Activated CD4-positive, alpha-beta T cell treated with anti-CD3 and anti-CD28 coated beads for 36 hours (primary cell): ENCODE results near the gene TOMT. TPM values are rescaled to one million over a fixed set of nuclear protein-coding genes. Genes with fewer than 3 reads are reported as not detected.

Experiments
- ATAC-seq: fragments of 200-7000 bp; cut with Tn5 transposase; one replicate; pipeline ENCODE4 v1.10.0; 2021; ENCODE audit warnings: mild to moderate bottlenecking, moderate library complexity
- CTCF ChIA-PET: fragments of 350-600 bp; sonication (Branson Sonifier 250); formaldehyde crosslinking; loops from one replicate; lab custom pipeline; 2021; ENCODE audit warnings: antibody characterized with exemption; lab: Charles Lee
- POLR2A ChIA-PET: fragments of 350-600 bp; sonication (Branson Sonifier 250); formaldehyde crosslinking; loops from one replicate; lab custom pipeline; 2021; ENCODE audit warnings: antibody characterized with exemption, inconsistent platforms; lab: Charles Lee
- DNase-seq: peaks from one replicate; pipeline ENCODE4 v3.0.0-alpha.2; 2020
- H3K27ac Mint-ChIP-seq: one replicate; pipeline ENCODE4 v1.8.0; 2021; ENCODE audit warnings: mixed read lengths
- H3K27me3 Mint-ChIP-seq: one replicate; pipeline ENCODE4 v1.8.0; 2021; ENCODE audit warnings: mixed read lengths
- H3K36me3 Mint-ChIP-seq: one replicate; pipeline ENCODE4 v1.8.0; 2021; ENCODE audit warnings: low read depth, mixed read lengths
- H3K4me1 Mint-ChIP-seq: one replicate; pipeline ENCODE4 v1.8.0; 2021; ENCODE audit warnings: mixed read lengths
- H3K4me3 Mint-ChIP-seq: one replicate; pipeline ENCODE4 v1.8.0; 2021; ENCODE audit warnings: mild to moderate bottlenecking, moderate library complexity, mixed read lengths
- H3K9me3 Mint-ChIP-seq: one replicate; pipeline ENCODE4 v1.8.0; 2021; ENCODE audit warnings: low read depth, mixed read lengths
- intact Hi-C, 2 experiments: fragments of 100-400 bp; cut with DNase I in 1 of 2; cut with micrococcal nuclease in 1 of 2; formaldehyde crosslinking; loops; one replicate each; pipeline versions ENCODE4 v1.14.2 to v1.15.1; 2022 to 2024; cut with DNase I, micrococcal nuclease
- total RNA-seq, 2 experiments: library from RNA; stranded (reverse); gene quantifications; one replicate each; pipeline ENCODE4 v1.2.3, GENCODE V29; 2021

TOMT gene
- not detected for total RNA-seq

GRCh38 chr11:72105888-72106287 is at the start of gene TOMT:
TSS of gene TOMT (plus strand) at chr11:72105924. CDS start at chr11:72105952, 28 bp downstream.
- no peaks in the 10 kb centered on the region for H3K9me3 Mint-ChIP-seq
- CTCF ChIA-PET = interaction anchor here (0.8 to 2.6 kb wide), 3 partner anchors 24 to 41 kb away, joined by 3 to 10 read pairs (median 3); no protein-coding TSS in a partner anchor
- no peak for ATAC-seq
- peaks cover 14% of the 10 kb centered on the region for H3K36me3 Mint-ChIP-seq
- no peak for DNase-seq
- H3K4me3 Mint-ChIP-seq = no peak within 1 kb of the TSS
- intact Hi-C loops = no loop called here
- no peaks in the 10 kb centered on the region for H3K27me3 Mint-ChIP-seq
- POLR2A ChIA-PET = no interaction called here
- peaks cover 28% of the 10 kb centered on the region for H3K4me1 Mint-ChIP-seq
- no peak within 1 kb of the TSS for H3K27ac Mint-ChIP-seq

- no peak for DNase-seq
- Mint-ChIP-seq H3K27ac (no peak overlapping the region), H3K9me3 (no peaks in the 10 kb centered on the region), H3K4me3 (no peak overlapping the region), H3K27me3 (no peaks in the 10 kb centered on the region), H3K4me1 (no peaks in the 10 kb centered on the region), H3K36me3 (peaks cover 16% of the 10 kb centered on the region)
- intact Hi-C loops = no loop called here
- ChIA-PET CTCF (interaction anchor here (0.6 to 2.4 kb wide), 3 partner anchors 9 to 368 kb away, joined by 3 to 6 read pairs (median 3); no protein-coding TSS in a partner anchor), POLR2A (interaction anchor here (0.6 to 1.7 kb wide), 2 partner anchors 19 to 21 kb away, joined by 3 to 4 read pairs; no protein-coding TSS in a partner anchor)
- no peak for ATAC-seq
These were observed 47.2 kb upstream of the TOMT start for GRCh38 chr11:72058416-72059034.

GRCh38 chr11:72061739-72062396 is 43.9 kb upstream of the TOMT start:
- no peak overlapping the region for H3K4me3 Mint-ChIP-seq
- no peaks in the 10 kb centered on the region for H3K9me3 Mint-ChIP-seq
- H3K27ac Mint-ChIP-seq = no peak overlapping the region
- ChIA-PET POLR2A (no interaction called here), CTCF (no interaction called here)
- no peak for ATAC-seq
- H3K27me3 Mint-ChIP-seq = no peaks in the 10 kb centered on the region
- DNase-seq = no peak
- intact Hi-C loops = no loop called here
- peaks cover 18% of the 10 kb centered on the region for H3K36me3 Mint-ChIP-seq
- H3K4me1 Mint-ChIP-seq = no peaks in the 10 kb centered on the region

GRCh38 chr11:72066855-72067254 is 38.9 kb upstream of the TOMT start:
- no peaks in the 10 kb centered on the region for H3K27me3 Mint-ChIP-seq
- peaks cover 33% of the 10 kb centered on the region for H3K4me1 Mint-ChIP-seq
- peaks cover 21% of the 10 kb centered on the region for H3K36me3 Mint-ChIP-seq
- POLR2A ChIA-PET = interaction anchor here (1.3 to 1.4 kb wide), 2 partner anchors 8 to 10 kb away, joined by 3 to 4 read pairs; no protein-coding TSS in a partner anchor
- CTCF ChIA-PET = interaction anchor here (1.8 to 3.0 kb wide), 4 partner anchors 11 to 42 kb away, joined by 5 to 14 read pairs (median 6); no protein-coding TSS in a partner anchor
- DNase-seq (no peak), ATAC-seq (no peak)
- intact Hi-C loops = no loop called here
- no peaks in the 10 kb centered on the region for H3K9me3 Mint-ChIP-seq
- no peak overlapping the region for H3K4me3 Mint-ChIP-seq
- no peak overlapping the region for H3K27ac Mint-ChIP-seq

GRCh38 chr11:72067266-72067665 is 38.5 kb upstream of the TOMT start:
- no peak for ATAC-seq
- no peaks in the 10 kb centered on the region for H3K27me3 Mint-ChIP-seq
- peaks cover 37% of the 10 kb centered on the region for H3K4me1 Mint-ChIP-seq
- peaks cover 20% of the 10 kb centered on the region for H3K36me3 Mint-ChIP-seq
- H3K27ac Mint-ChIP-seq = no peak overlapping the region
- H3K4me3 Mint-ChIP-seq = no peak overlapping the region
- ChIA-PET CTCF (interaction anchor here (0.8 to 3.0 kb wide), 6 partner anchors 9 to 76 kb away, joined by 3 to 14 read pairs (median 6); no protein-coding TSS in a partner anchor), POLR2A (interaction anchor here (0.7 to 1.4 kb wide), 2 partner anchors 11 to 19 kb away, joined by 3 read pairs; no protein-coding TSS in a partner anchor)
- no peaks in the 10 kb centered on the region for H3K9me3 Mint-ChIP-seq
- intact Hi-C loops = no loop called here
- no peak for DNase-seq

- Mint-ChIP-seq H3K4me3 (no peak overlapping the region), H3K4me1 (peaks cover 41% of the 10 kb centered on the region), H3K9me3 (no peaks in the 10 kb centered on the region), H3K36me3 (peaks cover 20% of the 10 kb centered on the region), H3K27me3 (no peaks in the 10 kb centered on the region), H3K27ac (no peak overlapping the region)
- POLR2A ChIA-PET = interaction anchor here (0.7 to 1.4 kb wide), 2 partner anchors 11 to 19 kb away, joined by 3 read pairs; no protein-coding TSS in a partner anchor
- DNase-seq (no peak), ATAC-seq (no peak)
- intact Hi-C loops = no loop called here
- CTCF ChIA-PET = interaction anchor here (0.8 to 3.0 kb wide), 7 partner anchors 10 to 85 kb away, joined by 3 to 14 read pairs (median 6); no protein-coding TSS in a partner anchor
These were observed 38.0 kb upstream of the TOMT start for GRCh38 chr11:72067676-72068075.

GRCh38 chr11:72069200-72069599 is 36.5 kb upstream of the TOMT start:
- ChIA-PET CTCF (interaction anchor here (3.0 kb wide), 1 partner anchor 44 kb away, joined by 14 read pairs; no protein-coding TSS in a partner anchor), POLR2A (no interaction called here)
- intact Hi-C loops = no loop called here
- no peak for DNase-seq
- Mint-ChIP-seq H3K27me3 (no peaks in the 10 kb centered on the region), H3K9me3 (no peaks in the 10 kb centered on the region), H3K36me3 (peaks cover 24% of the 10 kb centered on the region), H3K27ac (no peak overlapping the region), H3K4me3 (no peak overlapping the region), H3K4me1 (peaks cover 46% of the 10 kb centered on the region)
- peak; percentile 48 for ATAC-seq

GRCh38 chr11:72069787-72070251 is 35.9 kb upstream of the TOMT start:
- ChIA-PET POLR2A (no interaction called here), CTCF (no interaction called here)
- Mint-ChIP-seq H3K4me3 (no peak overlapping the region), H3K27me3 (no peaks in the 10 kb centered on the region), H3K4me1 (peaks cover 46% of the 10 kb centered on the region), H3K9me3 (no peaks in the 10 kb centered on the region), H3K36me3 (peaks cover 24% of the 10 kb centered on the region), H3K27ac (peak overlapping the region; percentile 35)
- intact Hi-C loops = no loop called here
- ATAC-seq (peak; percentile 65), DNase-seq (peak; percentile 22)

- DNase-seq = no peak
- Mint-ChIP-seq H3K27me3 (no peaks in the 10 kb centered on the region), H3K4me1 (peaks cover 46% of the 10 kb centered on the region), H3K36me3 (peaks cover 24% of the 10 kb centered on the region), H3K4me3 (no peak overlapping the region), H3K9me3 (no peaks in the 10 kb centered on the region), H3K27ac (no peak overlapping the region)
- CTCF ChIA-PET = no interaction called here
- POLR2A ChIA-PET = no interaction called here
- no peak for ATAC-seq
- intact Hi-C loops = no loop called here
These were observed 35.2 kb upstream of the TOMT start for GRCh38 chr11:72070491-72070890.

- DNase-seq = peak; percentile 17
- Mint-ChIP-seq H3K27me3 (no peaks in the 10 kb centered on the region), H3K4me3 (no peak overlapping the region), H3K4me1 (peaks cover 51% of the 10 kb centered on the region), H3K27ac (peak overlapping the region; percentile 19), H3K9me3 (no peaks in the 10 kb centered on the region), H3K36me3 (peaks cover 28% of the 10 kb centered on the region)
- intact Hi-C loops = no loop called here
- peak; percentile 62 for ATAC-seq
- POLR2A ChIA-PET = no interaction called here
- CTCF ChIA-PET = interaction anchor here (1.2 kb wide), 1 partner anchor 17 kb away, joined by 3 read pairs; no protein-coding TSS in a partner anchor
These were observed 33.4 kb upstream of the TOMT start for GRCh38 chr11:72072348-72072747.

GRCh38 chr11:72075109-72075508 is 30.6 kb upstream of the TOMT start:
- no peak for ATAC-seq

More at GRCh38 chr11:72075109-72075508, 30.6 kb upstream of the TOMT start:
- intact Hi-C loops = no loop called here
- ChIA-PET POLR2A (interaction anchor here (0.5 to 1.2 kb wide), 2 partner anchors 9 to 148 kb away, joined by 3 to 4 read pairs; no protein-coding TSS in a partner anchor), CTCF (interaction anchor here (0.7 to 1.8 kb wide), 4 partner anchors 16 to 50 kb away, joined by 3 to 4 read pairs (median 4); no protein-coding TSS in a partner anchor)
- Mint-ChIP-seq H3K4me1 (peaks cover 42% of the 10 kb centered on the region), H3K36me3 (peaks cover 13% of the 10 kb centered on the region), H3K27me3 (no peaks in the 10 kb centered on the region), H3K27ac (no peak overlapping the region), H3K9me3 (no peaks in the 10 kb centered on the region), H3K4me3 (no peak overlapping the region)
- no peak for DNase-seq
